GM23248 (cell line): ENCODE results near the gene ACAA2.

Source experiments
- EZH2 ChIP-seq: fragments of 200-600 bp; sonication (generic); IDR thresholded peaks from 2 replicates; pipeline ENCODE4 v1.6.1; 2018; ENCODE audit warnings: antibody characterized with exemption, mild to moderate bottlenecking; ENCODE audit not compliant: insufficient read depth, poor library complexity, severe bottlenecking
- EZH2phosphoT487 ChIP-seq: fragments of 200-600 bp; sonication (generic); IDR thresholded peaks from 2 replicates; pipeline ENCODE4 v1.6.1; 2018; ENCODE audit warnings: antibody characterized with exemption, moderate library complexity, mild to moderate bottlenecking, low read depth; ENCODE audit not compliant: insufficient read depth

GRCh38 chr18:49749563-49749962, 63.8 kb downstream of the ACAA2 start:
- TF ChIP-seq EZH2phosphoT487 = no peak
- TF ChIP-seq EZH2 = no peak
